Activated T-cell treated with anti-CD3 and anti-CD28 coated beads, Interleukin-2, amount 50 U/mL, for 4 hours (primary cell): ENCODE measurements around the gene KCNJ6. TPM values are rescaled to one million over a fixed set of nuclear protein-coding genes. Genes with fewer than 3 reads are reported as not detected.
"Not testable (repeated sequence)": the region's sequence is repeated elsewhere in the genome, so short reads cannot be mapped to it uniquely, and the experiment has no call there.

Experiments used
- ATAC-seq, 2 donors: fragments of 200-7000 bp; cut with Tn5 transposase; one replicate each; pipeline ENCODE4 v1.10.0; 2021
- DNase-seq: peaks from one replicate; pipeline ENCODE4 v3.0.0-alpha.2; 2020
- H3K27me3 Mint-ChIP-seq: one replicate; pipeline ENCODE4 v1.8.0; 2021; ENCODE audit warnings: low read depth, mixed read lengths
- H3K36me3 Mint-ChIP-seq: one replicate; pipeline ENCODE4 v1.8.0; 2022; ENCODE audit warnings: mixed read lengths; ENCODE audit not compliant: insufficient read depth
- H3K4me1 Mint-ChIP-seq: one replicate; pipeline ENCODE4 v1.8.0; 2021; ENCODE audit warnings: low read depth, mixed read lengths
- H3K4me3 Mint-ChIP-seq: one replicate; pipeline ENCODE4 v1.8.0; 2021; ENCODE audit warnings: mild to moderate bottlenecking, moderate library complexity, mixed read lengths
- H3K9me3 Mint-ChIP-seq: one replicate; pipeline ENCODE4 v1.8.0; 2021; ENCODE audit warnings: mixed read lengths
- total RNA-seq, 3 donors: library from RNA; stranded (reverse); gene quantifications; one replicate each; pipeline ENCODE4 v1.2.1, GENCODE V29; 2021

The KCNJ6 gene
- total RNA-seq, 3 donors from 2014 or later = not detected

DNA sequence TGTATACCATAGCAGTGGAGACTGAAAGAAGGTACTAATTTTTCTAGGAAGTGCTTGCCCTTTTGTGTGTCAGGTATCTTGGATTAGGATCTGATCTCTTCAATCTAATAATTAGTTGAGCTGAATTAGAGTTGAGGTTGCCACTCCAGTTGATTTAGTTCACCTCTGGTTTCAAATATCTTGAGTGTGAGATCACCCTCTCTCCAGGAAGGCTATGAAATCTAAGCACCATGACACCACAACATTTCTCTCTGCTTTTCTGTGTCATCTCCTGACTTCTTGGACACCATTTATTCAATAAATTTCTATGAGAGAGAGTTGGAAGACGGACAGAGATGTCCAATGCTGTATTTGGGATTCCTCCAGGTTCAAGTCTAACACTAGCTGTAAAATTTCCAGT is 336.9 kb downstream of the KCNJ6 start:
- peaks cover 20% of the 10 kb centered on the region for H3K9me3 Mint-ChIP-seq
- H3K4me1 Mint-ChIP-seq = no peaks in the 10 kb centered on the region
- H3K27me3 Mint-ChIP-seq = peaks cover 25% of the 10 kb centered on the region
- DNase-seq (no peak), ATAC-seq (no peak)
- no peak overlapping the region for H3K4me3 Mint-ChIP-seq
- H3K36me3 Mint-ChIP-seq = no peaks in the 10 kb centered on the region

DNA sequence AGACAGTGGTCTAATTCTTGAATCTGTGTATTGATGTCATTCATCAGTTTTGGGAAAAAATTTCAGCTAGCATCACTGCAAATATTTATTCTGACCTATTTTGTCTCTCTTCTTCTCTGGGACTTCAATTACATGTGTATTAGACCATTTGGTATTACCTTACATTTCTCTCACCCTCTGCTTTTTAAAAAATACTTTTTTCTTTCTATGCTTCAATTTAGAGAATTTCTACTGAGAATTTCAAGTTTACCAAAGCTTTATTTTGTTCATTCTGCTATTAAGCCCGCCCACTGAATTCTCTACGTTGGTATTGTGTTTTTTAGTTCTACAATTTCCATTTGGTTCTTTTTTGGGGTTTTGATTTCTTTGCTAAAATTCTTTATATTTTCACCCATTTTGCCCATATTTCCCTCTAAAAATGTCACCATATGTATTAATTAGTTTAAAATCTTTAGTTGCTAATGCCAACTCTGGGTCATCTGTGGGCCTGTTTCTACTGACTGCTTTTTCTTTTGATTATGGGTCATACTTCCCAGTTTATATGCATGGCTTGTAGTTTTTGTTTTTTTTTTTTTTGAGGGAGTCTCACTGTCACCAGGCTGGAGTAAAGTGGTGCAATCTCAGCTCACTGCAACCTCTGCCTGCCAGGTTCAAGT is 337.7 kb downstream of the KCNJ6 start:
- peaks cover 20% of the 10 kb centered on the region for H3K9me3 Mint-ChIP-seq
- H3K36me3 Mint-ChIP-seq = no peaks in the 10 kb centered on the region
- ATAC-seq (no peak), DNase-seq (no peak)
- H3K27me3 Mint-ChIP-seq = peaks cover 25% of the 10 kb centered on the region
- no peak overlapping the region for H3K4me3 Mint-ChIP-seq
- no peaks in the 10 kb centered on the region for H3K4me1 Mint-ChIP-seq

DNA sequence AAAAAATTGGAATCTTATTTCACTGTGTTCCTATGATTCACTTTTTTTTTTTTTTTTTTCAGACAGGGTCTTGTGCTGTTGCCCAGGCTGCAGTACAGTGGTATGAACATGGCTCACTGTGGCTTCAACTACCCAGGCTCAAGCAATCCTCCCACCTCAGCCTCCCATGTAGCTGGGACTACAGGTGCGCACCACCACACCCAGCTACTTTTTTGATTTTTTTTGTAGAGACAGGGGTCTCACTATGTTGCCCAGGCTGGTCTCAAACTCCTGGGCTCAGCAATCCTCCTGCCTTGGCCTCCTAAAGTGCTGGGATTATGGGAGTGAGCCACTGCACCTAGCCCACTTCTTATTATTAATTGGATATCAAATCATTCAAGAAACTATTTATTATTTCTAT is 339.3 kb downstream of the KCNJ6 start:
- H3K9me3 Mint-ChIP-seq = peaks cover 20% of the 10 kb centered on the region
- H3K27me3 Mint-ChIP-seq = peaks cover 20% of the 10 kb centered on the region
- not testable (repeated sequence) for ATAC-seq, H3K4me3 Mint-ChIP-seq, H3K4me1 Mint-ChIP-seq, H3K36me3 Mint-ChIP-seq, DNase-seq

DNA sequence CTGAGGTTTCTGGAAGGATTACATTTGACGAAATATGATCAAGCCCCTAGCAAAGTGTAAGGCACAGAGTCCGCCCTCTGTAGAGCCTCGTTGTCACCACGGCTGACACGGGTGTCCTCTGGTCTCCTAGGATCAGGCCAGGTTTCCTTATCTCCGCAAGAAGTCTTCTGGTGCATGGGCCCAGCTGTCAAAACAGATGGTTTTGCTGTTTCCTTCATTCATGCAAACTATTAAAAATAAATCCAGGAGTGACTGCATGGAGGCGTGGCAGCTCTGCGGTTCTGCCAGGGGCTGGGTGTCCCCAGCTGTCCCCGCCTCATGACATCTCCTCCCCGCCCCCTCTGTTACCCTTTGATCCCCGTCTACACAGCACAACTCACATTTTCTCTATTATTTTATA is 340.7 kb downstream of the KCNJ6 start:
- H3K9me3 Mint-ChIP-seq = peaks cover 20% of the 10 kb centered on the region
- DNase-seq = no peak
- H3K4me3 Mint-ChIP-seq = no peak overlapping the region
- H3K4me1 Mint-ChIP-seq = no peaks in the 10 kb centered on the region
- H3K27me3 Mint-ChIP-seq = peaks cover 12% of the 10 kb centered on the region
- no peaks in the 10 kb centered on the region for H3K36me3 Mint-ChIP-seq
- no peak for ATAC-seq

DNA sequence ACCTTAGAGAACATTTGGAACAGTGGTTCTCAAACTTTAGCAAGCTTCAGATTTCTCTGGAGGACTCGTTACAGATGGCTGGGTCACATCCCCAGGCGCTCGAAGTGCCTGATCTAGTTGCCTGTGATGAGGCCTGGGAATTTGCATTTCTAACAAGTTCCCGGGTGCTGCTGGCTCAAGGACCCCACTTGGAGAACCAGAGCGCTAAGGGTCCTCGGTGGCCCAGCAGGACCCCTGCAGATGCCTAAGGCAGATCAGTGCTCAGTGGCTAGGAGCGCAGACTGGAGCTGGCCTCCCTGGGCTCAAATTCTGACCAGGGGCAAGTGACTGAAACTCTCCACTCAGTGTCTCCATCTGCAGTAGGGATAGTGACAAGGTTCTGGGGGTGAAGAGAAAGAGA is 341.5 kb downstream of the KCNJ6 start:
- H3K27me3 Mint-ChIP-seq = peaks cover 13% of the 10 kb centered on the region
- peaks cover 19% of the 10 kb centered on the region for H3K9me3 Mint-ChIP-seq
- no peak for DNase-seq

DNA sequence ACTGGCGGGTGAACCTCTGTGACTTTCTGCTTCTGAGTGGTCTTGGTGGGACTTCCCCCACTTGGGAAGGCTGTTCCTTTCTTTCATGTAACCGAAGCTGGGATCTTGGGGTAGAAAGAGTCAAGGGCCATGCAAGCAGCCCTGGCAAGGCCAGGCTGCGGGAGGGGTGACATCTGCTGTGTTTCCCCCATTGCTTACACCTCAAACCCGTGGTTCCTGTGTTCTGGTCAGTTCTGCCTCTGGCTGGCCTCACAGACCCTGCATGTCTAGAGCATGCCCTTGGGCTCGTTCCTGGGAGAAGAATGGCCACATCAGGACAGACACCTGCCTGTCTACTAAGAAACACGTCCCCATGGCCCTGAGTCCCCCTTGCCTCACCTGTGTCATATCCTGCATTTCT is 341.9 kb downstream of the KCNJ6 start:
- Mint-ChIP-seq H3K4me3 (no peak overlapping the region), H3K36me3 (no peaks in the 10 kb centered on the region), H3K4me1 (no peaks in the 10 kb centered on the region), H3K9me3 (peaks cover 15% of the 10 kb centered on the region), H3K27me3 (peaks cover 13% of the 10 kb centered on the region)
- DNase-seq = no peak
- no peak for ATAC-seq

More for the DNA sequence above, 341.5 kb downstream of the KCNJ6 start:
- no peak overlapping the region for H3K4me3 Mint-ChIP-seq
- no peak for ATAC-seq
- H3K4me1 Mint-ChIP-seq = no peaks in the 10 kb centered on the region
- no peaks in the 10 kb centered on the region for H3K36me3 Mint-ChIP-seq

DNA sequence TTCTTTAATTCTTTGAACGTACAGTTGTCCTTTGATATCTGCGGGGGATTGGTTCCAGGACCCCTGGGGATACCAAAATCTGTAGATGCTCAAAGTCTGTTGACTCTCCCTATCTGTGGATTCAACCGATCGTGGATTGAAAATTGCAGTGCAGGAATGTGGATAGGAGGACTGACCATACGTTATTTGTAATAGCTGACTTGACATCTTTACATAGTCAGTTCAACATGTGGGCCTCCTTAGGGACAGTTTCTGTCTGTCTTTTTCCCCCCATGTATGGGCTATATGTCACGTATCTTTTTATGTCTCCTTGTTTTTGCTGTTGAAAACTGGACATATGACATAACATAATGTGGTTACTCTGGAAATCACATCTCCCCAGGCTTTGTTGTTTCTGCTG is 344.8 kb downstream of the KCNJ6 start:
- Mint-ChIP-seq H3K9me3 (no peaks in the 10 kb centered on the region), H3K4me3 (no peak overlapping the region), H3K27me3 (peaks cover 10% of the 10 kb centered on the region), H3K4me1 (no peaks in the 10 kb centered on the region), H3K36me3 (no peaks in the 10 kb centered on the region)
- DNase-seq = no peak
- ATAC-seq = no peak

DNA sequence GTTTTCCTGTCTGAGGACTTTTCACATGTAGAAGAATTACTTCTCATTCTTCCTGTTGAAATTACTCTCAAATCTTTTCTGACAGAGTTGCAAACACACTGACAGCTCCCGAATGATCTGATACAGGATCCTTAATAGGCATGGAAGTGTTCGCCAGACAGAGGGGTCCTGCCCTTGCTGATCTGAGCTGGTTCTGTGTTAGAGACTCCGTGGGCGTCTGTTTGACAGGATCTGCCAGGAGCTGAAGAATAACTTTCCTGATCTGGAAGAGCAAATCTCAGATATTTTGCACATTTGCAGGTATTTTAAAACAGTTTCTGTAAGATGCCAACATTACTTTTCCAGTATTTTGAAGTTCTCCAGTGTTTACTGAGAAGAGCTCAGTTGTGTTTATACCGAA is 347.3 kb downstream of the KCNJ6 start:
- Mint-ChIP-seq H3K36me3 (no peaks in the 10 kb centered on the region), H3K27me3 (peaks cover 5% of the 10 kb centered on the region), H3K9me3 (no peaks in the 10 kb centered on the region), H3K4me1 (peaks cover 17% of the 10 kb centered on the region), H3K4me3 (no peak overlapping the region)
- no peak for ATAC-seq
- DNase-seq = no peak

DNA sequence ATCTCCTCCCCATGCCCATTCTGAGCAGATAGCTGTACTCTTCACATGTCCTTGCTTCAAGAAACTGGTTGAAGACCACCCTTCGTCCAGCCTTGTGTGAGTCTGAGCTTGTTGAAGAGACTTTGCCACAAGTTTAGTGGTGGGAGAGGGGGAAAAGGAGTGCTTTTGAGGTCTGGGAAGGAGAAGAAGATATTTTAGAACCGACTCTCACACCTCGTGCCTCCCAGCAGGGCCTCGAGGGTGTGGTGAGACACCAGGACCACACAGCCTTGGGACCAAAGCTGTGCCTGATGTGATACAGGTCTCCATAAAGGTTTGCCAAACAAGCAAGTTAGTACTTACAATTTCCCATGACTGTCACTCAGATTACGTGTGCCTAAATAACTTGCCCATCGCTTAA is 347.8 kb downstream of the KCNJ6 start:
- no peak for ATAC-seq
- H3K4me3 Mint-ChIP-seq = no peak overlapping the region
- H3K4me1 Mint-ChIP-seq = peaks cover 18% of the 10 kb centered on the region
- no peaks in the 10 kb centered on the region for H3K36me3 Mint-ChIP-seq
- DNase-seq = no peak
- peaks cover 5% of the 10 kb centered on the region for H3K27me3 Mint-ChIP-seq
- no peaks in the 10 kb centered on the region for H3K9me3 Mint-ChIP-seq

DNA sequence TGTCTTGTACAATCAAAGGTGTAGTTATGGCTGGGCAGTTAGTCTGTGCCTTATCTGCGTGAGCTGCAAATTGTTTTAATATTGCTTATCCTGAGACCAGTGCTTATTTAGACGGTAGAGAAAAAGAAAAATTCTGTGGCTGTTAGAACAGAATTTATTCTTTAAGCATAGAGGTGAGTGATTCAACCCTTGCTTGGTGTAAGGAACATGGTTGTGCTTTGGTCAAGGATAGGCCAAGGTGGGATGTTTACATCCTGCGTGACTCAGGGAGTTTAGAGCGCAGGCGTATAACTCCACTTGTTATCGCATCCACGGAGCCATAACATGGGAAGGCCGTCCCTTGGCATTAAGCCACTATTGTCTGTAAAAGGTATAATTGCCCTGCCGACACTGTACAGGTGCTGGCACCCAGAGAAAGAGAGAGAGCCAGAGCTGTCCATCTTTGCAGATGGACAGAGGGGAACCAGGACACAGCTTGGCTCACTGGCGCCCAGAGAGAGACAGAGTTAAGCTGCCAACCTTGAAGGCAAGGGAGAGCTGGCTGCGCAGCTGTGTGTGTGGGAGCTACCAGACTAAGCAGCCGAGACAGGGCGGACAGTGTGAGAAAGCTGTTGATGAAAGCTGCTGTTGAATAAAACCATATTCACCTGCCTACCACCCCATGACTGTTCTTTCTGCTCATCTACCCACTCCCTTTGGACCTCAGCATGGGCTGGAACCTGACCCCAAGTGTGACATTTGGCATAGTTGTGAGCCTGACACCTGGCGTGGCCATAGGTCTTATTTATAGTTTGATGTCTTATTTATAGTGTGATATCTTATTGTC is 349.3 kb downstream of the KCNJ6 start:
- ATAC-seq = no peak
- DNase-seq = no peak
- Mint-ChIP-seq H3K9me3 (no peaks in the 10 kb centered on the region), H3K4me3 (no peak overlapping the region), H3K36me3 (no peaks in the 10 kb centered on the region), H3K27me3 (peaks cover 2% of the 10 kb centered on the region), H3K4me1 (peaks cover 26% of the 10 kb centered on the region)

DNA sequence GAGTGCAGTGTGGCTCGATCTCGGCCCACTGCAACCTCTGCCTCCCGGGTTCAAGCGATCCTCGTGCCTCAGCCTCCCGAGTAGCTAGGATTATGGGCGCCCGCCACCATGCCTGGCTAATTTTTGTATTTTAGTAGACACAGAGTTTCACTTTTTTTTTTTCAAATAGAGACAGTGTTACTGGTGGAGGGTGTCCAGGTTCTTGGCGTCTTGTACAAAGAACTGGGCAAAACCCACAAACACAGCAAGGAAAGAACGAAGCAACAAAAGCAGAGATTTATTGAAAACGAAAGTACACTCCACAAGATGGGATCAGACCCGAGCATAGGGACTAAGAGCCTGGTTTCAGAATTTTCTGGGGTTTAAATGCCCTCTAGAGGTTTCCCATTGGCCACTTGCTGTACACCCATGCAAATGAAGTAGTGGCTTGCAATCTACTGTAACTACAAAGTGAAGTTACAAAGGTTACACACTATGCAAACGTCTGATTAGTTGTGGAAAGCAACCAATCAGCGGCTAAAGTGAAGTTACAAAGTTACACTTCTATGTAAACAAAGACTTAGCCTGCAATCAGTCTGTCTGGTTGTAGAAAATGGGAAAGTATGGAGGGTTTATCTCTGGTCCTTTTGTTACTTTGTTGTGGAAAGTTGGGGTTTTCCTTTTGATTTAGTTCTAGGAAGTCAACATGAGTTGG is 350.6 kb downstream of the KCNJ6 start:
- ATAC-seq (no peak), DNase-seq (no peak)
- peak overlapping the region; percentile 17 for H3K4me3 Mint-ChIP-seq
- no peaks in the 10 kb centered on the region for H3K9me3 Mint-ChIP-seq
- no peaks in the 10 kb centered on the region for H3K36me3 Mint-ChIP-seq
- peaks cover 2% of the 10 kb centered on the region for H3K27me3 Mint-ChIP-seq
- H3K4me1 Mint-ChIP-seq = peaks cover 26% of the 10 kb centered on the region

DNA sequence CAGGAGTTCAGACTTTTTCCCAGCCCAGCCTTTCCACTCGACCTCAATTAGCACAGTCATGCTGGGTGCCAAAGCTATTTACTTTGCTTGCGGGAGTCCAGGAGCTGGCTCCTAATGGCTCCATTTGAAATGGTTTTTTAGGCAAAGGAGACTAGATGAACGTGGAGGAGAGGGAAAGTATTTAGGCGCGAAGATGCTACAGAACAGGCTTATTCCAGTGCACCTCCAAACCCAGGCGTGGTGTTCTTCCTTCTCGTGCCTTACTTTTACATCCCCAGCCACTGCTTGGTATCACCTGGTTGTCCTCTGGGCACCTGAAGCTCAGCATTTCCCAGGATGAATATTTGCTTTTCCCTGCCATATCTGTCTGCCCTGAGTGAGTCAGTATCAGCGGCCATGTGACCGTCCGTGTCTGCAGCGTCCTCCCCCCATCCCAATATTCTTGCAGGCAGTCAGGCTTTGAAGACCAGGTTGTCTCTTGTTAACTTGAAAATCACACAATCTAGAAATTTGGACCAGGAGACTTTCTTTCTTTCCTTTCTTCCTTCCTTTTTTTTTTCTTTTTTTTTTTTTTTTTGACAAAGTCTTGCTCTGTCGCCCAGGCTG is 351.2 kb downstream of the KCNJ6 start:
- H3K27me3 Mint-ChIP-seq = peaks cover under 1% of the 10 kb centered on the region
- DNase-seq (no peak), ATAC-seq (no peak)
- peak overlapping the region; percentile 94 for H3K4me3 Mint-ChIP-seq
- H3K9me3 Mint-ChIP-seq = no peaks in the 10 kb centered on the region
- H3K36me3 Mint-ChIP-seq = no peaks in the 10 kb centered on the region
- H3K4me1 Mint-ChIP-seq = peaks cover 26% of the 10 kb centered on the region

DNA sequence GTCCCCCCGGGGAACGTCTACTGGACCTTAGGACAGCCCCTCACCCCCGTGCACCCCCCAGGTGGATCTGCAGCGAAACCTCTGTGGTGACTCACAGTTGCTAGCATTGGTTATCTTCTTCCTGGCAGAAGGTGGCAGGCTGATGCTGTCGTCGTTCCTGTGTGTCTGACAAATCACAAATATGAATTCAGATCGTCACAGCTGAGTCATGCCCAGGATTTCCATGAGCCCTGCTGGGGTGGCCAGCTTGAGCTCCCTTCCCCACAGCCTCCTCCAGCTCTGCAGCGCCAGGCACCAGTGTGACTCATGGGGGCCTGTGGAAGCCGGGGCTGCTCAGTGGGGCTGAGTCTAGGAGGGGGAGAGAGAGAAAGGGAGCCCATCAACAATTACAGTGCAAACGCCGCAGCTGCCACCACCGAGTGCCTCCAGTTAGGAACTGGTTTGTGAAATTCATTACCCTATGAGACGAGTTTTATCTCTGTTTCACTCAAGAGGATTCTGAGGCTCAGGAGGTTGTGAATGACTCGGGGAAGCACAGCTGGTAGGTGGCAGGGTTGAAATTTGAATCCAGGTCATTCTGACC is 351.8 kb downstream of the KCNJ6 start:
- Mint-ChIP-seq H3K27me3 (no peaks in the 10 kb centered on the region), H3K9me3 (no peaks in the 10 kb centered on the region), H3K36me3 (no peaks in the 10 kb centered on the region), H3K4me1 (peaks cover 26% of the 10 kb centered on the region), H3K4me3 (peak overlapping the region; percentile 94)
- DNase-seq (peak; percentile 90), ATAC-seq (peak; percentile 85 to 87)
